HepG2 (cell line): Measurements from ENCODE around the gene HES1. TPM values are rescaled to one million over a fixed set of nuclear protein-coding genes. Genes with fewer than 3 reads are reported as not detected.

Experiments used
- ADNP ChIP-seq: sonication (generic); formaldehyde crosslinking; IDR thresholded peaks from 2 replicates; pipeline ENCODE4 v1.4.0; 2020; ENCODE audit warnings: missing genetic modification reagents
- EHMT2 ChIP-seq: fragments of 200-600 bp; sonication (generic); IDR thresholded peaks from 2 replicates; pipeline ENCODE4 v1.7.0; 2017; ENCODE audit warnings: antibody characterized with exemption, low read depth, low read length, borderline replicate concordance
- FOXA1 ChIP-seq, 2 experiments: fragments of 450-650 bp in 1 of 2; sonication (generic) in 1 of 2; formaldehyde crosslinking in 1 of 2; IDR thresholded peaks; 2 replicates each; pipeline versions ENCODE4 v1.4.0 to v1.6.1; 2016 to 2020; ENCODE audit warnings: missing genetic modification reagents in 1 of 2
- GATA4 ChIP-seq: sonication (generic); IDR thresholded peaks from 2 replicates; pipeline ENCODE4 v1.6.1; 2016; ENCODE audit warnings: antibody characterized with exemption, low read depth, borderline replicate concordance
- MIER3 ChIP-seq: IDR thresholded peaks from 2 replicates; pipeline ENCODE4 v1.6.1; 2016; ENCODE audit warnings: missing compliant biosample characterization, borderline replicate concordance
- NFIB ChIP-seq: sonication (generic); formaldehyde crosslinking; IDR thresholded peaks from 2 replicates; pipeline ENCODE4 v1.9.0; 2021; ENCODE audit warnings: missing genetic modification reagents, mild to moderate bottlenecking, borderline replicate concordance
- SALL2 ChIP-seq: sonication (generic); formaldehyde crosslinking; IDR thresholded peaks from 2 replicates; pipeline ENCODE4 v1.8.1; 2023; ENCODE audit warnings: mild to moderate bottlenecking, missing genetic modification reagents, inconsistent platforms
- TARDBP ChIP-seq: sonication (generic); formaldehyde crosslinking; IDR thresholded peaks from 2 replicates; pipeline ENCODE4 v1.8.0; 2022; ENCODE audit warnings: mild to moderate bottlenecking, missing genetic modification reagents
- TOPORS ChIP-seq: sonication (generic); formaldehyde crosslinking; IDR thresholded peaks from 2 replicates; pipeline ENCODE4 v1.8.0; 2023; ENCODE audit warnings: mild to moderate bottlenecking, missing genetic modification reagents
- XRCC5 ChIP-seq: fragments of 200-400 bp; formaldehyde crosslinking; optimal IDR thresholded peaks from 2 replicates; pipeline ENCODE3; 2017; ENCODE audit warnings: mild to moderate bottlenecking, low read length
- ZFP62 ChIP-seq: sonication (generic); formaldehyde crosslinking; IDR thresholded peaks from 2 replicates; pipeline ENCODE4 v1.4.0; 2020; ENCODE audit warnings: missing genetic modification reagents
- ZNF260 ChIP-seq: sonication (generic); formaldehyde crosslinking; IDR thresholded peaks from 2 replicates; pipeline ENCODE4 v1.4.0; 2020; ENCODE audit warnings: missing genetic modification reagents, low read depth, mild to moderate bottlenecking, borderline replicate concordance
- ZNF33A ChIP-seq: sonication (generic); formaldehyde crosslinking; IDR thresholded peaks from 2 replicates; pipeline ENCODE4 v1.5.1; 2020; ENCODE audit warnings: missing genetic modification reagents, mild to moderate bottlenecking, moderate library complexity, borderline replicate concordance
- ZNF484 ChIP-seq: sonication (generic); formaldehyde crosslinking; IDR thresholded peaks from 2 replicates; pipeline ENCODE4 v1.5.1; 2020; ENCODE audit warnings: mild to moderate bottlenecking, low read depth, missing genetic modification reagents, borderline replicate concordance
- ZNF589 ChIP-seq: sonication (generic); formaldehyde crosslinking; conservative IDR thresholded peaks from 2 replicates; pipeline ENCODE4 v1.8.0; 2022; ENCODE audit warnings: mild to moderate bottlenecking, moderate library complexity, missing genetic modification reagents
- ZNF747 ChIP-seq: sonication (generic); formaldehyde crosslinking; IDR thresholded peaks from 2 replicates; pipeline ENCODE4 v1.8.1; 2023; ENCODE audit warnings: missing genetic modification reagents, mild to moderate bottlenecking, borderline replicate concordance
- polyA plus RNA-seq, 8 experiments: library from polyadenylated mRNA; depleted of rRNA in 3 of 8; stranded (reverse) in 7 of 8; unstranded in 1 of 8; fragments of >200 nt; fragmentation: Illumina TruSeq in 4 of 8; extraction: Trizol in 4 of 8; gene quantifications; 2 replicates each; pipeline versions ENCODE4 v1.2.1 to v1.2.3, GENCODE V29; 2011 to 2016; ENCODE audit warnings: low read depth in 4 of 8, missing spikeins in 1 of 8, mixed read lengths in 1 of 8; ENCODE audit not compliant: insufficient read depth in 1 of 8
- total RNA-seq, 5 experiments: library from RNA; depleted of rRNA; stranded (reverse); fragments of >200 nt; fragmentation: Illumina TruSeq; extraction: Trizol; gene quantifications; 2 replicates each; pipeline ENCODE4 v1.2.3, GENCODE V29; 2016; ENCODE audit warnings: low read depth in 1 of 5
- TF ChIP-seq, protein P1 (sequence below): sonication (generic); formaldehyde crosslinking; conservative IDR thresholded peaks from 2 replicates; pipeline ENCODE4 v1.8.0; 2022; ENCODE audit warnings: low read depth, missing genetic modification reagents
- TF ChIP-seq, protein P2 (sequence below): sonication (generic); formaldehyde crosslinking; IDR thresholded peaks from 2 replicates; pipeline ENCODE4 v1.8.0; 2022; ENCODE audit warnings: missing genetic modification reagents, mild to moderate bottlenecking, inconsistent platforms, borderline replicate concordance
- TF ChIP-seq, protein P3 (sequence below): sonication (generic); formaldehyde crosslinking; conservative IDR thresholded peaks from 2 replicates; pipeline ENCODE4 v1.4.0; 2020; ENCODE audit warnings: missing genetic modification reagents
- TF ChIP-seq, protein P4 (sequence below): sonication (generic); formaldehyde crosslinking; IDR thresholded peaks from 2 replicates; pipeline ENCODE4 v1.5.1; 2020; ENCODE audit warnings: mild to moderate bottlenecking, missing genetic modification reagents, moderate library complexity

Gene HES1
- total and polyA plus RNA-seq, 2 of the 13 experiments (the other 11 are each of a cell fraction or from before 2014, with no cell fraction given), result 15.4 to 19.8 TPM

GRCh38 chr3:194135806-194136518 lies at the start of gene HES1 (continued):
- TF ChIP-seq, protein P1, sequence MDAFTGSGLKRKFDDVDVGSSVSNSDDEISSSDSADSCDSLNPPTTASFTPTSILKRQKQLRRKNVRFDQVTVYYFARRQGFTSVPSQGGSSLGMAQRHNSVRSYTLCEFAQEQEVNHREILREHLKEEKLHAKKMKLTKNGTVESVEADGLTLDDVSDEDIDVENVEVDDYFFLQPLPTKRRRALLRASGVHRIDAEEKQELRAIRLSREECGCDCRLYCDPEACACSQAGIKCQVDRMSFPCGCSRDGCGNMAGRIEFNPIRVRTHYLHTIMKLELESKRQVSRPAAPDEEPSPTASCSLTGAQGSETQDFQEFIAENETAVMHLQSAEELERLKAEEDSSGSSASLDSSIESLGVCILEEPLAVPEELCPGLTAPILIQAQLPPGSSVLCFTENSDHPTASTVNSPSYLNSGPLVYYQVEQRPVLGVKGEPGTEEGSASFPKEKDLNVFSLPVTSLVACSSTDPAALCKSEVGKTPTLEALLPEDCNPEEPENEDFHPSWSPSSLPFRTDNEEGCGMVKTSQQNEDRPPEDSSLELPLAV (CRISPR knock-in tag), result no peak
- TF ChIP-seq NFIB (no peak), ZNF260 (CRISPR knock-in tag) (no peak), ZNF589 (CRISPR knock-in tag) (no peak), GATA4 (peak; percentile 90), ZFP62 (CRISPR knock-in tag) (no peak), ZNF747 (CRISPR knock-in tag) (no peak), ZNF484 (CRISPR knock-in tag) (0 out of 2 replicates have a peak, but pooled peaks have one; percentile 24), ADNP (CRISPR knock-in tag) (no peak), TARDBP (CRISPR knock-in tag) (peak; percentile 77), FOXA1 (IDR thresholded peaks at IDR 0.05) (no peak), FOXA1 (CRISPR knock-in tag; IDR thresholded peaks at IDR 0.05) (peak; percentile 19; the same call in 1 of the 2 replicates), TOPORS (CRISPR knock-in tag) (0 out of 2 replicates have a peak, but pooled peaks have one; percentile 54), EHMT2 (no peak), ZNF33A (CRISPR knock-in tag) (no peak), SALL2 (no peak), MIER3 (peak; percentile 75; the same call in 1 of the 2 replicates), XRCC5 (no peak)
- TF ChIP-seq, protein P2, sequence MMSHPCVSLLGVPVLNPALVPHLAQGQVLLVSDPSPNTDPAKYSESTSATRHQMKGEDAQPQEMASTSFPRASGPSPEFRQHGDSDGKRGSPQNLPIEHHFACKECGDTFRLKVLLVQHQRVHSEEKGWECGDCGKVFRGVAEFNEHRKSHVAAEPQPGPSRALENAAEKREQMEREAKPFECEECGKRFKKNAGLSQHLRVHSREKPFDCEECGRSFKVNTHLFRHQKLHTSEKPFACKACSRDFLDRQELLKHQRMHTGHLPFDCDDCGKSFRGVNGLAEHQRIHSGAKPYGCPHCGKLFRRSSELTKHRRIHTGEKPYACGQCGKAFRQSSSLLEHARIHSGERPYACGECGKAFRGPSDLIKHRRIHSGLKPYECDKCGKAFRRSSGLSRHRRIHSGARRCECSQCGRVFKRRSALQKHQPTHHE (CRISPR knock-in tag), result no peak
- TF ChIP-seq, protein P3, sequence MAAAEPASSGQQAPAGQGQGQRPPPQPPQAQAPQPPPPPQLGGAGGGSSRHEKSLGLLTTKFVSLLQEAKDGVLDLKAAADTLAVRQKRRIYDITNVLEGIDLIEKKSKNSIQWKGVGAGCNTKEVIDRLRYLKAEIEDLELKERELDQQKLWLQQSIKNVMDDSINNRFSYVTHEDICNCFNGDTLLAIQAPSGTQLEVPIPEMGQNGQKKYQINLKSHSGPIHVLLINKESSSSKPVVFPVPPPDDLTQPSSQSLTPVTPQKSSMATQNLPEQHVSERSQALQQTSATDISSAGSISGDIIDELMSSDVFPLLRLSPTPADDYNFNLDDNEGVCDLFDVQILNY, result no peak
- TF ChIP-seq, protein P4, sequence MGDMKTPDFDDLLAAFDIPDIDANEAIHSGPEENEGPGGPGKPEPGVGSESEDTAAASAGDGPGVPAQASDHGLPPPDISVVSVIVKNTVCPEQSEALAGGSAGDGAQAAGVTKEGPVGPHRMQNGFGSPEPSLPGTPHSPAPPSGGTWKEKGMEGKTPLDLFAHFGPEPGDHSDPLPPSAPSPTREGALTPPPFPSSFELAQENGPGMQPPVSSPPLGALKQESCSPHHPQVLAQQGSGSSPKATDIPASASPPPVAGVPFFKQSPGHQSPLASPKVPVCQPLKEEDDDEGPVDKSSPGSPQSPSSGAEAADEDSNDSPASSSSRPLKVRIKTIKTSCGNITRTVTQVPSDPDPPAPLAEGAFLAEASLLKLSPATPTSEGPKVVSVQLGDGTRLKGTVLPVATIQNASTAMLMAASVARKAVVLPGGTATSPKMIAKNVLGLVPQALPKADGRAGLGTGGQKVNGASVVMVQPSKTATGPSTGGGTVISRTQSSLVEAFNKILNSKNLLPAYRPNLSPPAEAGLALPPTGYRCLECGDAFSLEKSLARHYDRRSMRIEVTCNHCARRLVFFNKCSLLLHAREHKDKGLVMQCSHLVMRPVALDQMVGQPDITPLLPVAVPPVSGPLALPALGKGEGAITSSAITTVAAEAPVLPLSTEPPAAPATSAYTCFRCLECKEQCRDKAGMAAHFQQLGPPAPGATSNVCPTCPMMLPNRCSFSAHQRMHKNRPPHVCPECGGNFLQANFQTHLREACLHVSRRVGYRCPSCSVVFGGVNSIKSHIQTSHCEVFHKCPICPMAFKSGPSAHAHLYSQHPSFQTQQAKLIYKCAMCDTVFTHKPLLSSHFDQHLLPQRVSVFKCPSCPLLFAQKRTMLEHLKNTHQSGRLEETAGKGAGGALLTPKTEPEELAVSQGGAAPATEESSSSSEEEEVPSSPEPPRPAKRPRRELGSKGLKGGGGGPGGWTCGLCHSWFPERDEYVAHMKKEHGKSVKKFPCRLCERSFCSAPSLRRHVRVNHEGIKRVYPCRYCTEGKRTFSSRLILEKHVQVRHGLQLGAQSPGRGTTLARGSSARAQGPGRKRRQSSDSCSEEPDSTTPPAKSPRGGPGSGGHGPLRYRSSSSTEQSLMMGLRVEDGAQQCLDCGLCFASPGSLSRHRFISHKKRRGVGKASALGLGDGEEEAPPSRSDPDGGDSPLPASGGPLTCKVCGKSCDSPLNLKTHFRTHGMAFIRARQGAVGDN (CRISPR knock-in tag), result peak; percentile 24; the same call in 1 of the 2 replicates
